M059J (cell line): ENCODE results near the gene SPARC. TPM values are rescaled to one million over a fixed set of nuclear protein-coding genes. Genes with fewer than 3 reads are reported as not detected.

ENCODE experiments used
- DNase-seq: peaks from one replicate; pipeline ENCODE4 v3.0.0-alpha.2; 2012; ENCODE audit warnings: low read depth
- total RNA-seq: library from RNA; depleted of rRNA; stranded (reverse); fragments of >200 nt; shearing (Covaris generic); gene quantifications from 2 replicates; pipeline ENCODE4 v1.2.3, GENCODE V29; 2014

SPARC gene
- total RNA-seq, 1 experiment from 2014 or later = 4,342 TPM

DNA sequence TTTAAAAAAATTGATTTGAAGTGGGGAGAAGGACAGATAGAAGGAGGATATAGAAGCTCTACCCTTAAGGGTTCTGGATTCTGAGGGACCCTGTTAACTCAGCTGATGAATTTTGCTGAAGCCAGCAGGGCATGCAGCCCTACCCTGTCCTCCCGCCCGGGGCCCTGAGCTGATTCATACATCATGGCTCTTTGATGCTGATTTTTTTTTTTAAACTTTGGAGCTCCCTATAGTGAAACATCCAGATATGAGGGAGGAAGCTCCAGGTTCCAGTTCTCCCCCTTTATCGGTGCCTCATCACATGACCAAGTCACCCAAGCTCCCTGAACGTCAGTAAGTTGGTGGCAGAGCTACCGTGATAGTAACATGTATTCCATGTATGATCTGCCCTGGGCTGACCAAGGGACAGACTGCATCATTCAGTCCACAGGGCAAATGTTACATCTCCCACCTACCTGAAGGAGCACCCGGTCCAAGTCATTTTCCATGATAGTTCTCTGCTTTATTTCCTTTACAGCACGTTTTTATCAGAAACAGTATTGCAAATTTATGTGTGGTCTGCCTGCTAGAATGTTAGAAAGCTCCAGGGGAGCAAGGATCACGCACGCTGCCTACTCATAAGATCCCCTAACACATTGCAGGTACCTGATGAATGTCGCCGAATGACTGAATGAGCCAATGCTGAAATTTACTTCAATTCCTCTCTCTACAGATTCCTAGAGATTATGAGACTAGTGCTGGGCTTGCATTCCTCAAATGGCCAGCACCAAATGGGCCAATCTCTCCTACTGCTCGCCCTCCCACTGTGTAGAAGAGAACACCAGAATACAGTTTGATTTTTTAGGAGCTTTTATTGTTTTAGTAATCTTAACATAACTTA, 25.9 kb downstream of the SPARC start:
- DNase-seq = peak; percentile 84

DNA sequence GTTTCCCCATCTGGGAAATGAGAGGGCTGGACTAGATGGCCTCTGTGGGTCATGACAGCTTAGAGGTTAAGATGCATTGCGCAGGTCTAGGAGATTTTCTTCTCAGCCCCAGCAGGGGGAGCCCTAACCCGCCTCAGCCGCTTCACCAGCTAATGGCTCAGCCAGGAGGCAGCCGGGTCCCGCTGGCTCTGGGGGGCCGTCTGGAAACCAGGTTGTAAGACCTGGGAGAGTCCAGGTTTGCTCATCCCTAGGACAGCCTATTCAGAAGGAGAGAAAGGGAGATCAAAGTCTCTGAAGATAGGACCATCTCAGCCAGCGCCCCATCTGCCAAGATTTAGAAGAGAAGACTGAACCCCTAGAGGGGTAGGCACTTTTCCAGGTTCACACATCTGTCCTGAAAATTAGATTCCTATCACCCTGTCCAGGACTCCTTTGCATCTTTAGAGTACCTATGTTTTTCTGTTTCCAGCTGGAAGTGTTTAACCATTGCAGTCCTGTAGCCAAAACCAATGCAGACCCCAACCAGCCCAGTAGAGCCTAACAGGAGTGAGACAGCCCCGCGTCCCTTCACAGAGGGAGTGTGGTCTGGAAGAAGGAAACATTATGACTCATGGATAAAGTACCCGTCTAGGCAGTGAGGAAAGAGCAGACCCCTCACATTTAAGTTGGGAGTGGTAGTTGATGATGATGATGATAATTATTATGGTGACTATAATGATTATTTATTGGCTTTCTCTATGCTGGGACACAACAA, 27.5 kb downstream of the SPARC start:
- DNase-seq = peak; percentile 70

DNA sequence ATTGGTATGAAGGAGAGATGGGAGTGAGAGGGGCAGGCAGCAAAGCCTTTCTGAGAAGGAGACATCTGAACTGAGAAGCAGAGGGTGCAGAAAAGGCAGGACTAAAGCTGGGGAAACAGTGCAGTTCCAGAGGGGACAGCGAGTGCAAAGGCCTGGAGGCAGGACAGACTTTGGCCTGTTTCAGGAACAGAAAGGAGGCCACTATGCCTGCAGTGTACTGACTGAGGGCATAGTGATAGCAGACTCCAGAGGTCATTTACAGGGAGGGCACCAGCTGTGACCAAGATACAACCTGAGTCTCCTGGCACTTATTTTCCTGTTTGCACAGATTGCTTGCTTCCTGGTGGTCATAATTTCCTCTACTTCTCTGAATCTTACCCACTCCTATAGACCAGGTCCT, 29.6 kb downstream of the SPARC start:
- DNase-seq = no peak

DNA sequence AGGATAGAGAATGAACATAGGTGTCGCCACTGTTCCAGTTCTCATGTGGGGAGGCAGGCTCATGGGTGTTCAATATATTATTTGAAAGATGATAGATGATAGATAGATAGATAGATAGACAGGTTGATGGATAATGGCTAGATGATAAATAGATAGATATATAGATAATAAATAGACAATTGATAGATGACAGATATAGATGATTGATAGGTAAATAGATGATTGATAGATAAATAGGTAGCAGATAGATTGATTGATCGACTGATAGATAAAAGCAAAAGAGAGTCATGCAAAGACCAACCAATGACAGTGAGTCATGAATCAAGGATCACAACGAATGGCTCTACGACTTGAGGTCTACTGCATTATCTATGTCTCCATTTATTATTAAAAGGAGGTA, 30.4 kb downstream of the SPARC start:
- DNase-seq = no peak

DNA sequence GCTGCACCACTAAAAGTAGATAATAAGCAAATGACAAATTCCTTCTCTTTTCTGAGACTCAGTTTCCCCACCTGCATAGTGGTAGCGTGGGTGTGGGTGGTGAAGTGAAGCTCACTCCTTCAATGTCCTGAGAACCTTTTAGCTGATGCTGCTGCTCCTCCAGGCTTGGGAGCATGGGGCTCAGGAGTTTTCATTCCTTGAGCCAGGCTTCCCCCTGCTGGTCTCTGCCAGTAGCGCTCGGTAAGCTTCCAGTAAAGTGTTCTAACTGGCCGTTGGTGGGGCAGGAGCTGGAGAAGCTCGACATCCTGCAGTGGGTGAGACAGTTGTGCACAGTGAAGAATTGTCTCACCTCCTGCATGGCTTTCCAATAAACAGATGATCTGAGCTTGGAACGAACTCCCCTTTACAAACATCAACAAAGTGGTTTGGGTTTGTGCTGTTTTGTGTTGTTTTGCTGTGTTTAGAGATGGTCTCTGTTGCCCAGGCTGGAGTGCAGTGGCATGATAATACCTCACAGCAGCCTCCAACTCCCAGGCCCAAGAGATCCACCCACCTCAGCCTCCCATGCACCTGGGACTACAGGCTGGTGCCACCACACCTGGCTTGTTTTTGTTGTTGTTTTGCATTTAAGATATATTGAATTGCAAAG, 34.6 kb downstream of the SPARC start:
- peak; percentile 79 for DNase-seq

DNA sequence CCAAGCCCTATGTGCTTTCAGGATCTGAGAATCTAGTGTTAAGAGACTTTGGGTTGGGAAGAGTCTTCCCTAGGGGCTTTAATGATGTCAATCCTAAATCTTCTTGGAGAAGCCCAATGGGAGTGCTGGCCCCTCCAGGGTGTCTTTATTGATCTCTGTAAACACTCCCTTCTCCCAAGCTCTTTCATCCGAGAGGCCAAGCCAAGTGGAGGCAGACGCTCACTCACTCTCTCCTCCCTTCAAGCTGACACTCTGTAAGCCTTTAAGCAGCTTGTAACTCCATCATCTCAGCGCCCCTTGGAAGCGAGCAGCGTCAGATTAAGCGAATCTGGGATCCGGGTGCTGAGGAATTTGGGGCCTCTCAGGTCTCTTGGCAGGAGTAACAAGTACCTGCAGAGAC, 37.7 kb downstream of the SPARC start:
- DNase-seq = no peak

DNA sequence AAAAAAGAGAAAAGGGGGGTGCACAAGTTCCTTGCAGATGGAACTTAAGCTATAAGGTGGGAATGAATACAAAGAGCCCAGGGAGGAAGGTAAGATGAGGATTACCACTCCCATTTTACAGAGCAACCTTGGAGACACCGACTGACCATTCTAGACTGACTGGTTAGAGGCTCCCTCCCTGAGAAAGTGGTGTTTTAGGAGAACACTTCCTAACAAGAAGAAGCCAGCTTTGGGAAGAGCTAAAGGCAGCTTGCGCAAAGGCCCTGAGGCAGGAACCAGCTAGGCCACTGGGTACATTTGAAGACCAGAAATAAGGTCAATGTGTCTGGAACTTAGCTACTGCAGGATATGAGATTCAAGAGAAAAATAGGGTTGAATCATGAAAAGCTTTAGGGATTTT, 38.6 kb downstream of the SPARC start:
- no peak for DNase-seq

DNA sequence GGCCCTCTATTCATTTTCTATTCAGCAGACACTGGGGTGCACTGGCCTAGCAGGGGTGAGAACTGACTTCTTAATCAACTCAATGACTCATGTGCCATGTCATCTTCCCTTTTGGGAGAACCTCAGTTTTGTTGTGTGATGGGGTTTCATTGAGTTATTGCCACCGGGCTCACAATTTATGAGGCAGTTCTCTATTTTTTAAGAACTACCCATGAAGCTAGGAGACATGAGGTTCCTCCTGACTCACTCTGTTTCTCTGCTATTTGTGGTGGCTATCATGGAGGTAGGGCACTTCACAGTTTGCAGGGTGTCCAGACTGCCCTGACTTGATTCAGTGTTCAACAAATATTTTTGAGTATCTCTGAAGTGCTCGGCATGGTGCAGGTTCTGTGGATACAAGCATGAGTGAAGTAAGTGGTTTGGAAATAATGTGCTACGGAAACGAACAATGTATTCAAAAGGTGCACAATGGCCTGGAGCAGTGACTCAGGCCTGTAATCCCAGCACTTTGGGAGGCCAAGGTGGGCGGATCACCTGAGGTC, 39.3 kb downstream of the SPARC start:
- peak; percentile 58 for DNase-seq

DNA sequence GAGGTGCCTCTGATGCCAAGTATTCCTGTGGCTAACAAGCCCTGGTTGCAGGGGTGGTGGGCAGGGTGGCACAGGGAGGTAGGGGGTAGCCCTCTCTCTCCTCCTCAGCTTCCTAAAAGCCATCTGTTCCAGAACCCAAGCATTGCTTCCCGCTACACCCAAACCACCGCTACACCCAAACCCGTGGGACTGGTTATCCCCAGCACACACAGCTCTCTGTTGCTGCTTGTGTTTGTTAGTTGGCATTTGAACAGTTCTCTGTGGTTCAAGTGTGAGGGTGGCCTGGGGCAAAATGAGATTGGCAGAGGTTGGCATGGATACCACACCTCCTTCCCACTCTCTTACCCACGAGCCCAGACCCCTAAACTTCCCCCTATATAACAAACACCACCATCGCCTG, 40.4 kb downstream of the SPARC start:
- DNase-seq = no peak

DNA sequence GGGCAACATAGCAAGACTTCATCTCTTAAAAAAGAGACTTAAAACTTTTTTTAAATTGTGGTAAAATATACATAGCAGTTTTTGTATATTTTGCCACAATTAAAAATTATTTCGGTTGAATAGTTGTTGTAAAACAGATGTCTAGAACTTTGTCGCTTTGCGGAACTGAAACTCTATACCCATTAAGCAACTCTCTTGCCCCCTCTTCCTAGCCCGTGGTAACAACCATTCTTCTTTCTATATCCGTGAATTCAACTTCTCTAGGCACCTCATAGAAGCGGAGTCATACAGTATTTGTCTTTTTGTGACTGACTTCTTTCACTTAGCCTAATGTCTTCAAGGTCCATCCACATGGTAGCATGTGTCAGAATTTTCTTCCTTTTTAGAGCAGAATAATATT, 43.3 kb downstream of the SPARC start:
- no peak for DNase-seq

DNA sequence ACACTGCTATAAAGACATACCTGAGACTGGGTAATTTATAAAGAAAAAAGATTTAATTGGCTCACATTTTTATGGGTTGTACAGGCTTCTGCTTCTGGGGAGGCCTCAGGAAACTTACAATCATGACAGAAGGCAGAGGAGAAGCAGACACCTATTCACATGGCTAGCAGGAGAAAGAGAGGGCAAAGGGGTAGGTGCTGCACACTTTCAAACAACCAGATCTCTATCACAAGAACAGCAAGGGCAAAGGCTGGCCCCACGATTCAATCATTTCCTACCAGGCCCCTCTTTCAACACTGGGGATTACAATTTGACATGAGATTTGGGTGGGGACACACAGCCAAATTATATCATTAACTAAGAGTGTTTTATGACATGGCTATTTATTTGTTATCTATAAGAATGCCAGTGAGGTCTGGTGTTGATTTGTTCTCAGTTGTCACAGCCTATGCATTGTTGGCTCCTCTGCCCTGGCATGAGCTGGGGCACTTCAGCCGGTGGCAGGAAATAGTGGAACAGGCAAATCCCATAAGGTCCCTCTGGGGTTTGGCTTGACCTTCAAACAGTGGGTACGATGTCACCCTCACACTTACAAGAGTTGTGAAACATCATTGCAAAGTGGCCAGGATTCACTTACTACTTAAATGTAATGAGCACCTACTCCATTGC, 44.1 kb downstream of the SPARC start:
- no peak for DNase-seq

DNA sequence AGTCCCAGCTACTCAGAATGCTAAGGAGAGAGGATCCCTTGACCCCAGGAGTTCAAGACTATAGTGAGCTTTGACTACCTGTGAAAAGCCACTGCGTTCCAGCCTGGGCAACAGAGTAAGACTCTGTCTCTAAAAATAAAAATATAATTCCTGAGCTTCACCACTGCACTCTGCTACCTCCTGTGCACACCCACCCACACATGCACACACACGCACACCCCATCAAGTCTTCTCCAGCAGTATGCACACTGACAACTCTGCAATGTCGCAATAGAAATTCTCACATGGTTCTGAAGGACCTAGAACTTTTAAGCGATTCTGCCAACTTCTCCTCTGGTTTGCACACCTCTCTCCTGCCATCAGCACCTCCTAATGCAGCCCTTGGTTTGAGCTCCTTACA, 48.1 kb downstream of the SPARC start:
- DNase-seq = no peak

DNA sequence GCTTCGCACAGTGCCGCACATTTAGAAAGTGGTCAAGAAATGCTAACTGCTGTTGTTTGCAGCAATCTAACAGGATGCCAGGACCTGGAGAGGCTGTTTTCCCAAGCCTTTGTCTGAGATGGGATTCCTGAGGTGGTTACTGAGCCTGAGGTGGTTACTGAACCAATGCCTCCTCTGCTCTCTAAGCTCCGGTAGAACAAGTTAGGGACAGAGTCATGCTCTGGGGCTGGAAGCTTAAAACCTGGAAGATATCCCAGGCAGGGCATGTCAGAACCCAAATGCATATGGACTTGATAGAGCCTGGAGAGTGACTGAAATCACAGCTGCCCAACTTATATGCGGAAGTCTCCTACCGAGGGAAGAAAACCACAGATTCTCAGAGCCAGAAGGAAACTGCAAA, 49.0 kb downstream of the SPARC start:
- no peak for DNase-seq

DNA sequence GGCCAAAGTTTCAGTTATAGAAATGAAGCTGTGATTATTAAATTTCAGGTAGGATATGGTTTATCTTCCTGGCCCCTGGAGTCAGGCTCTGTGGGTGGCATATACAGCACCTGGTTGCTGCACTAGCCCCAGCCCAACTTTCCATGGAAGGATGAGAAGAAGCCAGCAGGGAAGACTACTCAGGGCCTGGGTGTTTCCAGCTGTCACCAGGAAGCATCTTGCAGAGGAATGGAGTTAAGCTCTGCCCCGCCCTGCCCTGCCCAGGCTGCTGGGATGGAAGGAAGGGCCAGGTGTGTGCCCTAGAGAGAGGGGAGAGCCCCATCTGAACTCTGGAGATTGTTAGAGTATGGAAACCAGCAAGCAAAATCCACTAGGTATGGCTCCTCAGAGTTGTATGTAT, 52.8 kb downstream of the SPARC start:
- no peak for DNase-seq

DNA sequence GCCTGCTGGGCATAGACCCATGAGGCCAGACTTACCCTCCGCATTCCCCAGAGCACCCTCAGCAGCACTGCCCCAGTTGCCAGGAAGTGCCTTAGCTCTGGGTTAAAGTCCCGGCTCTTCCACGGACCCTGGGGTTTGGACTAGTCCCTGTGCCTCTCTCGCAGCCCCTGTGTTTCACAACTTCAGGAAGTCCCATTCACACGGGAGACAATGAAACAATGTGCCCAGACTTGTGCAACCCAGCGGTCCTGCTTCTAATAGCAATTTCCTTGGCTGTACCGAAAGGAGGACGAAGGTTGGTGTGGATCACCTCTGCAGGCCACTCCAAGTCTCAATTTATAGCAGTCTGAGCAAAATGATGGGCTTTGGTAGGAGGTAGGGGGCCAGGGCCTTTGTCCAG, 53.8 kb downstream of the SPARC start:
- DNase-seq = no peak

DNA sequence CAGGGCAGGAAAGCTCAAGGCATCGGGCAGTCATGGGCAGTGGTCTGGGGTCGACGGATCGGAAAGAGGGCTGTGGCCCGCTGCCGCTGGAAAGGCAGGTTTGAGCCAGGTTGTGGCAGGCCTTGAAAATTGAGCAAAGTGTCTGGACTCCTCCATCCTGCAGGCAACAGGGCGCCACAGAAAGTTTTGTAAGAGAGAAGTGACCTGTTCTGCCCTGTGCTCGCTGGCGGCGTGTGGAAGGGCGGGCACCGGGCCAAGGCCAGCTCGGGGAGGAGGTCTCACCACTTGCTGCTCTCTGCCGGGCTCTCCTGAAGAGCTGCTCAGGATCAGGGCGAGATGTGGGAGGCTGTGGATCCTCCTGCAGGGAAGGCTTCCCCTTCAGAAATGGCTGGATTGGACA, 54.2 kb downstream of the SPARC start:
- no peak for DNase-seq

DNA sequence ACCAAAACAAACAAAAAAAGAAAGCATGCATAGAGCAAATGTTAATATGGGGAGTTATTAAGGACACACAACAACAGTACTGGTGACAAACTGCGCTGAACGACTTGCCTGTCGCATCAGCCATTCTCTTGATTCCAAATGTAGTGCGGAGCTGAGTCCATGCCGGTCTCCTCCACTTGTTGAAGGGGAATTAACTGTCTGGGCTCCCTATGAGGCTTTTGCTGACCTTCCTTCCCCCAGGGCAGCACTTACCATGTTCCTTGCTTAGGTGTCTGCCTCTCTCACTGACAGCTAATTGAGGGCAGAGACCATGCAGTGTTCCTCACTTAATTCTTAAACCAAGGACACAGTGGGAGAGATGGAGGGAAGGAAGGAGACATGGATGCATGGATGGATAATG, 54.8 kb downstream of the SPARC start:
- DNase-seq = no peak

DNA sequence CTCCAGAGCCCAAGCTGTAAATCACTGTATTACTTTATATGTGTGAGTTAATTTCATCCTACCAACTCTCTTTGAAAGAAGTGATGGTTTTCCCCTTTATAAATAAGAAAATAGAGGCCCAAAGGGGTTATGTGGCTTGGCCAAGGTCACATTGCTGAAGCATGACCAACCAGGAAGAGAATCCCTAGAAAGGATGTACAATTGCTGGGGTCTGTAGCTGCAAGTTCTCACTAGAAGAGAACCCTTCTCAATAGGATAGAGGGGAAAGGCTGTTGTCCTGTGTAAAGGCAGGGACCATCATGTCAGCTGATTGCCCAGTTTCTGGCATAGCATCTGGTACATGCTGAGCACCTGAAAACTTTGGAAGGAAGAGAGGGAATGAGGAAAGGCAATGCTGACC, 56.6 kb downstream of the SPARC start:
- DNase-seq = no peak

DNA sequence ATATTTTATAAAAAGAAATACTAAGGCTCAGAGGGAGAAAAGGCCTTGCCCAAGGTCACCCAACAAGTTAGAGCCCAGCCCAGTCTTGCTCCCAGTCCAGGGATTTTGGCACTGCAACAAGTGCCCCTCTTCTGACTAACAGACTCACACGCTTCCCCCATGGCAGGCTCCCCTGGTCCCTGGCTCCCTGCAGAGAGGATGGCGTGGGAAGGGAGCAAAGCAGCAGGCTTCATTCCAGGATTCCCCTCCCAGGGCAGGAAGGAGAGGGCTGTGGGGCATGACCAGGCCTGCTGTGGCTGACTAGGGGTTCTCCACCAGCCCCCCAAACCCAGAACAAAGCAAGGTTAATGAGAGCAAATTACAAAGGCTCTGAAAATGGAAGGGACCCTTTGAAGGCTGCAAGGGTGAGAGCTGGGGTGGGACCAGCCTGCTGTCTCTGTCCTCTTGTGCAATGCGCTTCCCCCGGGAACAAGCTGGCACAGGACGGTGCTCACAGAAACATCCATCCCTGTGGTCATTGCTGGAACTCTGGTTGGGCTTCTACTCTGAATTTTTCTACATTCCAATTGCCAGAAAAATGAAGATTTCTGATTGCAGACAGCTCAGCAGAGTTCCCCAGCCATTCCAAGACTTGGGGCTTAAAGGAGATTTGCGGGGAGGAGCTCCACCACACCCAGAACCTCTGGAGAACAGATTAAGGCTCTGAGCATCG, 58.4 kb downstream of the SPARC start:
- DNase-seq = peak; percentile 32

DNA sequence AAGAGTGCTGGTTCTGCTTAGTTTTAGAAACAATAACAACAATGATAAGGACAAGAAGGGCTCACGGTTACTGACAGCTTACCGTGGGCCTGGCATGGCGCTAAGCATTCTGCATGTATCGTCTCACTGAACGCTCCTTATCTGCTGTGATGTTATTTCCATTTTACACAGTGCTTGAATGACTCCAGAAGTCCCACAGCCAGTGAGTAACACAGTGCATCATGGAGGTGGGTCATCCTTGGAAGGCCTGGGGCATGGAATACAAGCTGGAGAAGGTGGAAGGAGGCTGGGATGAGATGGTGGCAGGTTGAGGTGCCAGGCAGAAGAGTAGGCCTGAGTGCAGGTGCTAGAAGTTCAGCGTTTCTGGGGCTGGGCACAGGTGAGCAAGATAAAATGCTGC, 59.1 kb downstream of the SPARC start:
- DNase-seq = peak; percentile 47

DNA sequence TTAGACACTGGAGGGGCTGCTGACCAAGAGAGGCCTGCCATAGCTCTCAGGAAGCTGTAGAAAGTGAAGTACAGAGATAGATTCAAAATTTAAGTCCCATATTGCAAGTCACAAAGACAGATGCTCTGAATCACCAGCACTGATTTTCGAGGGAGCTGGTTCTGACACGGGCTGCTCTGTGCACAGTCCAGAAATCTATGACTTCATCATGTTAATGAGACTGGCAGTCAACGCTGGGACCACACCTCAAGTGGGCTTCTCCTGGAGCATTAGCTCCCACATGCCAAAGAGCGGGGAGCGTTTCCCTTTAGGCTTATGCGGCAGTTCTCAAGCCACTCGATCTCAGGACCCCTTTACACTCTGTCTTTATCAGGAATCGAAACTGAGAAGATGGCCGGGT, 61.4 kb downstream of the SPARC start:
- no peak for DNase-seq
